Immature natural killer cell (primary cell): Measurements from ENCODE around the gene JADE2. TPM values are rescaled to one million over a fixed set of nuclear protein-coding genes. Genes with fewer than 3 reads are reported as not detected.
"Not testable (repeated sequence)": the region's sequence is repeated elsewhere in the genome, so short reads cannot be mapped to it uniquely, and the experiment has no call there.

Experiments used
- DNase-seq, 3 donors: peaks; one replicate each; pipeline ENCODE4 v3.0.0; 2022; ENCODE audit warnings: mixed read lengths in 1 of 3
- H3K27ac Mint-ChIP-seq, 6 donors: one replicate each; pipeline ENCODE4 v1.8.0; 2020; ENCODE audit warnings: mixed read lengths in 6 of 6, mild to moderate bottlenecking in 5 of 6, inconsistent platforms in 4 of 6, moderate library complexity in 3 of 6
- H3K27me3 Mint-ChIP-seq, 3 donors: one replicate each; pipeline ENCODE4 v1.8.0; 2020 to 2021; ENCODE audit warnings: low read depth in 3 of 3, mild to moderate bottlenecking in 3 of 3, mixed read lengths in 3 of 3, moderate library complexity in 3 of 3, inconsistent platforms in 1 of 3
- H3K36me3 Mint-ChIP-seq, 3 donors: one replicate each; pipeline ENCODE4 v1.8.0; 2020; ENCODE audit warnings: mixed read lengths in 3 of 3, inconsistent platforms in 2 of 3, mild to moderate bottlenecking in 2 of 3
- H3K4me1 Mint-ChIP-seq, 2 donors: one replicate each; pipeline ENCODE4 v1.8.0; 2020; ENCODE audit warnings: inconsistent platforms in 2 of 2, mild to moderate bottlenecking in 2 of 2, mixed read lengths in 2 of 2, moderate library complexity in 1 of 2
- H3K4me3 Mint-ChIP-seq, 5 donors: one replicate each; pipeline ENCODE4 v1.8.0; 2020; ENCODE audit warnings: mild to moderate bottlenecking in 5 of 5, mixed read lengths in 5 of 5, inconsistent platforms in 3 of 5, moderate library complexity in 3 of 5
- H3K9me3 Mint-ChIP-seq, 6 donors: one replicate each; pipeline ENCODE4 v1.8.0; 2020; ENCODE audit warnings: mild to moderate bottlenecking in 6 of 6, mixed read lengths in 6 of 6, inconsistent platforms in 4 of 6, moderate library complexity in 3 of 6
- polyA plus RNA-seq, 3 donors: library from polyadenylated mRNA; unstranded; fragments of 300-500 nt; fragmentation: Illumina TruSeq; gene quantifications; one replicate each; pipeline ENCODE4 v1.2.3, GENCODE V29; 2021

Gene JADE2
- polyA plus RNA-seq, 3 donors from 2014 or later, result 10.1 to 48.9 (median 23.0) TPM

DNA sequence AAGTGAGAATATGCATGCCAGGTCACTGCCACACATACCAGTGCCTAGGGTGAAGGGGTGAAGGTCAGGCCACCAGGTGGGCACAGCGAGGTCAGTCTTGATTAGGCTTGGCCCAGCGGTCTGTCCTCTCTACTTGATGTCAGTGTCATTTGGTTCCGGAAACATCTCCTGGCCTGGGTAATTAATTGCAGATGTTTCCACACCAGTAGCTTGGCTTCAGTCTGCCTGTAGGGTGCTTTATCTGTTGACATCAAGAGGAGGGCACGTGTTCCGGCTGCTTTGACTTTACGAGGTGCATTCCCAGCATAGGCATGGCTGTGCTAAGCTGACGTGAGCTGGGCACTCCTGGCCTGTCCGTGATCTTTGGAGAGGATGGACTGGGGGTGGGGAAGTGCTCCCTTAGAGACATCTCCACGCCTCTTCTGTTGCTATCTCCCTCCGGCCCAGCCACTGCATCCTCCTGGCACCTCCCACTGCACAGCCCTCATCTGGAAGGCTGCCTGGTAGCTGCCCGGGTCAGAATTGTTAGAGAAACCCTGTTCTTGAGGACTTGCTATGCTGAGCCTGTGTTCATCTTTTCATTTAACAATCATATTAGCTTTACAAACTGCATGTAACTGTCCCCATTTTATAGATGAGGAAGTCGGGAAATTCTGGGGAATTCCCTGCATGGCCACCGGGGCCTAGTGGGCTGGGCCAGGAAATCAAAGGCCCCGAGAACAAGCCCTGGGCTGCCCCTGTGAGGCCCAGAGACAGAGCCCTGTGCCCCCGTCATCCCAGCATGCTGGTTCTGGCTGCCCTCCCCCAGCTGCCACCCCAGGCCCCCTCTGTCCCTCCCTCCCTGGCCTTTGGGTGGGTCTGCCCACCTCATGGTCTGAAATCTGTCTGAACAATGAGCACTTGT is 29.1 kb downstream of the JADE2 start:
- Mint-ChIP-seq H3K36me3 (peaks cover 4 to 20% (median 9%) of the 10 kb centered on the region in 3 donors), H3K27me3 (peaks cover 3 to 4% (median 3%) of the 10 kb centered on the region in 3 donors), H3K27ac (peak overlapping the region; percentile 91 to 95 (median 95)), H3K4me3 (peak overlapping the region in 3 of 5 donors; percentile 2 to 38 (median 33)), H3K4me1 (peaks cover 54 to 63% of the 10 kb centered on the region in 2 donors), H3K9me3 (no peaks in the 10 kb centered on the region)
- DNase-seq, result no peak

DNA sequence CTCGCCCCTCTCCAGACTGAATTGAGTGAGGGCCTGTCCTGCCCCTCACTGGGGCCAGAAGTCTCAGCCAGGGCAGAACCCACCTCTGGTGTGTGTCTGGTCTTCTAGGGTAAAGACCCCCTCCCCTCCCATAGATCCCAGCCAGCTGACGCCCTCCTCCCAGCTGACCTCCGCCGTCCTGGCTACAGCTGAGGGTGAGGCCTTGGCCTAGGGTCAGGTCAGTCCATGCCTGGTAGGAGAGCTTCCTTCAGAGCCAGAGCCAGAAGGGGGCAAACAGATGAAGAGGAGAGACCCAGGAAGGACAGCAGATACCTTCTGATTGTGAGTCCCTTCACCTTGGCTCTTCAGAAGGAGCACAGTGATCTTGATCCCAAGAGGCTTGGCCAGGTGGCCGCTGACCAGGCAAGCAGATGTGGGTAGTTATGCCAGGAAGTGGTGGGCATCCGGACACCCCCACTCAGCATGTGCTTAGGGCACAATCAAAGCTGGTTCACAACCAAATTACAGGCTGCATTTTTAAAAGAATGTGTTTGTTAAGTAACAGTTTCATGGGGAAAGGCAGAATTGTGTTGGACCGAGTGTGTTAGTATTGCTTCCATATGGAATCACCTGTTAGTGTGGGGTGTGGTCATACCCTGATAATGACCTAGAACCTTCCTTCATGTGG is 29.9 kb downstream of the JADE2 start:
- Mint-ChIP-seq H3K9me3 (no peaks in the 10 kb centered on the region), H3K4me3 (peak overlapping the region; percentile 35 to 56 (median 54)), H3K36me3 (peaks cover 4 to 26% (median 14%) of the 10 kb centered on the region in 3 donors), H3K27me3 (peaks cover 3 to 4% (median 3%) of the 10 kb centered on the region in 3 donors), H3K27ac (peak overlapping the region; percentile 91 to 95 (median 95)), H3K4me1 (peaks cover 56 to 62% of the 10 kb centered on the region in 2 donors)
- DNase-seq, result peak in 1 of 3 donors; percentile 7

DNA sequence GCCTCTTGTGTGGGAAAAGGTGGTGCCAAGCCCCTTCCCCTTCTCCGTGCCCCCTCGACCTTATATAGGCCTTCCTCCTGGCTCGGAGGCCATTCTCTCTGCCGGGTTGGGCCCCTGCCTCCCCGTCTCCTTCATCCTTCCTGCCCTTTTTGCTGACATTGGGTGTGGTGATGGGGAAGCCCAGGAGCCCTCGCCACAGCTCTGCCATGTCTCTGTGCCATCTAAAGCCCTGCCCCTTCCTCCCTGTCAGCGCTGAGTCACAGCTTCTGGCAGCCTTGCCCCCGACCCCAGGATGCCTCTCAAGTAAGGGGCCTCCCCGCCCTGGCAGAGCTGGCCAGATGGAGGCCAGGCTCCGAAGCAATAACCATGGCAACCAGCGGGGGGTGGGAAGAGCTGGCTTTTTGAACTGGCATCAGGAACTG is 30.4 kb downstream of the JADE2 start:
- no peaks in the 10 kb centered on the region for H3K9me3 Mint-ChIP-seq
- peaks cover 4 to 29% (median 18%) of the 10 kb centered on the region in 3 donors for H3K36me3 Mint-ChIP-seq
- peaks cover 51 to 58% of the 10 kb centered on the region in 2 donors for H3K4me1 Mint-ChIP-seq
- peak; percentile 64 to 68 (median 67) for DNase-seq
- peak overlapping the region; percentile 35 to 56 (median 54) for H3K4me3 Mint-ChIP-seq
- H3K27ac Mint-ChIP-seq, result peak overlapping the region; percentile 91 to 95 (median 95)
- H3K27me3 Mint-ChIP-seq, result peaks cover 3 to 6% (median 3%) of the 10 kb centered on the region in 3 donors

DNA sequence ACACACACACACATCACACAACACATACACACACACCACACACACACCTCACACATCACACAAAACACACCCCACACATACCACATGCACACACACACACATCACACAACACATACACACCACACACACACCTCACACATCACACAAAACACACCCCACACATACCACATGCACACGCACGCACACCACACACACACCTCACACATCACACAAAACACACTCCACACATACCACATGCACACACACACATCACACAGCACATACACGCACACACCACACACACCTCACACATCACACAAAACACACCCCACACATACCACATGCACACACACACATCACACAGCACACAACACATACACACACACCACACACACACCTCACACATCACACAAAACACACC is 31.1 kb downstream of the JADE2 start:
- not testable (repeated sequence) for DNase-seq, H3K27me3 Mint-ChIP-seq, H3K9me3 Mint-ChIP-seq
- H3K4me3 Mint-ChIP-seq, result peak overlapping the region in 4 of 5 donors; percentile 26 to 59 (median 40)
- peaks cover 2 to 33% (median 20%) of the 10 kb centered on the region in 3 donors for H3K36me3 Mint-ChIP-seq
- peaks cover 49 to 59% of the 10 kb centered on the region in 2 donors for H3K4me1 Mint-ChIP-seq
- peak overlapping the region; percentile 86 to 94 (median 90) for H3K27ac Mint-ChIP-seq

DNA sequence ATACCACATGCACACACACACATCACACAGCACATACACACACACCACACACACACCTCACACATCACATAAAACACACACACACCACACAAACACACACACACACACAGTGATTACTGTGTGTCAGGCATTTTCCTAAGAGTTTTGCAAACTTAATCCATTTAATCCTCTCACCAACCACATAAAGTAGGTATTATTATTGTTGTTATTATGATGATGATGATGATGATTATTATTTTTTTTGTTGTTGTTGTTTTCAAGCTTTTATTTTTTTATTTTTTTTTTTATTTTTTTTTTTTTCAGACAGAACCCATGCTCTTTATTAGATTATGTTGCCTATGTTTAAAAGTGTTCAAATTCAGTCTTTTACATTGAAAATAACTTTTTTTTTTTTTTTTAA is 31.5 kb downstream of the JADE2 start:
- peaks cover 1 to 6% (median 3%) of the 10 kb centered on the region in 3 donors for H3K27me3 Mint-ChIP-seq
- peak overlapping the region; percentile 86 to 94 (median 90) for H3K27ac Mint-ChIP-seq
- H3K9me3 Mint-ChIP-seq, result no peaks in the 10 kb centered on the region
- DNase-seq, result no peak
- peak overlapping the region in 4 of 5 donors; percentile 22 to 59 (median 40) for H3K4me3 Mint-ChIP-seq
- H3K36me3 Mint-ChIP-seq, result peaks cover 0 to 29% (median 18%) of the 10 kb centered on the region in 3 donors
- peaks cover 45 to 55% of the 10 kb centered on the region in 2 donors for H3K4me1 Mint-ChIP-seq

DNA sequence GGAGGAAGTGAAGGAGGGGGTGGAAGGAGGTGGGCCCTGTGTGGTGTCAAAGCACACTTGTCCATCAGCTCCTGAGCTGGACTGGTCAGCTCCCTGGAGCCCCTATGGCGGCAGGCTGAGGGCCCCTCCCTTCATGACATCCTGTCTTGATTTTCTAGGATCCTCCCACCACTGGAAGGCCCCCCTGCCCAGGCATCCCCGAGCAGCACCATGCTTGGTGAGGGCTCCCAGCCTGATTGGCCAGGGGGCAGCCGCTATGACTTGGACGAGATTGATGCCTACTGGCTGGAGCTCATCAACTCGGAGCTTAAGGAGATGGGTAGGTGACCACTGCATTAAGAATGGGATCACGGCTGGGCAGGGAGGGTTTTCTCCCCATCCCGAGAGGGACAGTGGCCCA is 34.2 kb downstream of the JADE2 start:
- Mint-ChIP-seq H3K4me1 (peaks cover 36 to 40% of the 10 kb centered on the region in 2 donors), H3K9me3 (no peaks in the 10 kb centered on the region), H3K27me3 (peaks cover 1 to 8% (median 3%) of the 10 kb centered on the region in 3 donors), H3K36me3 (peaks cover 0 to 35% (median 29%) of the 10 kb centered on the region in 3 donors), H3K27ac (peak overlapping the region in 1 of 6 donors; percentile 69), H3K4me3 (no peak overlapping the region)
- DNase-seq, result no peak

DNA sequence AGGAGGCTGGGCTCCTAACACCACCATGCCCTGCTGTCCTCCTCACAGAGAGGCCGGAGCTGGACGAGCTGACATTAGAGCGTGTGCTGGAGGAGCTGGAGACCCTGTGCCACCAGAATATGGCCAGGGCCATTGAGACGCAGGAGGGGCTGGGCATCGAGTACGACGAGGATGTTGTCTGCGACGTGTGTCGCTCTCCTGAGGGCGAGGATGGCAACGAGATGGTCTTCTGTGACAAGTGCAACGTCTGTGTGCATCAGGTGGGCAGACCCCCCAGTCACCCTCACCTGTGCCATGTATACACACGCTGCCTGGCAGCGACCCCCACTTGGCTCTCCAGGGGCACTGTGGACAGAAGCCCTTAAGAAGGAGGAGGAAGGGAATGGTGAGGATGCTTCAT is 35.2 kb downstream of the JADE2 start:
- no peak overlapping the region for H3K4me3 Mint-ChIP-seq
- peak overlapping the region in 1 of 6 donors; percentile 17 for H3K27ac Mint-ChIP-seq

DNA sequence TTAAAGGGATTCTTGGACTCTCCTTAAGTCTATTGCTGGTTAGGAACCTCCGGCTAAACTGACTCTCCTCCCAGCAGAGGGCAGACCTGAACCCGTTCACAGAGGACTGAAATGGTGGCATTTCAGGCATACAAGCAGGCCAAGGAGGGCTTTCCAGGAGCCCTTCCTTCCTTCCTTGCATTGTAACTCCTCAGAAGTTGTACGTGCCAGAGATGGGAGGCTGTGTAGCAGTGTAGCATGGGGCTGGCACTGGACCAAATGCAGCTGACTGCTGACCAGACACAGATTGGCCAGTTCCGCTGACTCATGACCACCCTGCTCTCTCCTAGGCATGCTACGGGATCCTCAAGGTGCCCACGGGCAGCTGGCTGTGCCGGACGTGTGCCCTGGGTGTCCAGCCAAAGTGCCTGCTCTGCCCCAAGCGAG is 36.4 kb downstream of the JADE2 start:
- Mint-ChIP-seq H3K27me3 (peaks cover 1 to 4% (median 1%) of the 10 kb centered on the region in 3 donors), H3K36me3 (peaks cover 4 to 33% (median 26%) of the 10 kb centered on the region in 3 donors)

More for the DNA sequence above, 35.2 kb downstream of the JADE2 start:
- peaks cover 4 to 35% (median 29%) of the 10 kb centered on the region in 3 donors for H3K36me3 Mint-ChIP-seq
- H3K9me3 Mint-ChIP-seq, result no peaks in the 10 kb centered on the region
- peaks cover 26 to 30% of the 10 kb centered on the region in 2 donors for H3K4me1 Mint-ChIP-seq
- DNase-seq, result no peak
- H3K27me3 Mint-ChIP-seq, result peaks cover 1 to 4% (median 3%) of the 10 kb centered on the region in 3 donors

DNA sequence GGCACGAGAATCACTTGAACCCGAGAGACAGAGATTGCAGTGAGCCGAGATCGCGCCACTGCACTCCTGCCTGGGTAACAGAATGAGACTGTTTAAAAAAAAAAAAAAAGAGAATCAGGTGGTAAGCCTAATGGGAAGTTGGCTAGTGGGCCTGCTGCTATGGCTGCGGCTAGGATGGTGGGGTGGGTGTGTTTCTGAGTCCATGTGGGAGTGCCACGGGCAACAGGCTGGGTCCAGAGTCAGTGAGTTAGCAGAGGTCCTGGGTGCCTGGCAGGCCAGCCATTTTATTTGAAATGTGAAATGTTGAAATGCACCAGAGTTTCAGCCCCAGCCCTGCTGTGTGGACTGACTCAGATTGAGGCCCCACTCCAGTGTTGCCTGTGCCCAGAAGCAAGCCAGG is 37.8 kb downstream of the JADE2 start:
- Mint-ChIP-seq H3K4me3 (no peak overlapping the region), H3K9me3 (no peaks in the 10 kb centered on the region), H3K27ac (peak overlapping the region in 1 of 6 donors; percentile 7), H3K27me3 (peaks cover 0 to 4% (median 4%) of the 10 kb centered on the region in 3 donors), H3K36me3 (peaks cover 4 to 34% (median 31%) of the 10 kb centered on the region in 3 donors), H3K4me1 (peaks cover 20 to 22% of the 10 kb centered on the region in 2 donors)
- DNase-seq, result no peak

More for the DNA sequence above, 36.4 kb downstream of the JADE2 start:
- Mint-ChIP-seq H3K4me1 (peaks cover 17 to 18% of the 10 kb centered on the region in 2 donors), H3K27ac (peak overlapping the region in 1 of 6 donors; percentile 28), H3K4me3 (no peak overlapping the region), H3K9me3 (no peaks in the 10 kb centered on the region)
- DNase-seq, result no peak

DNA sequence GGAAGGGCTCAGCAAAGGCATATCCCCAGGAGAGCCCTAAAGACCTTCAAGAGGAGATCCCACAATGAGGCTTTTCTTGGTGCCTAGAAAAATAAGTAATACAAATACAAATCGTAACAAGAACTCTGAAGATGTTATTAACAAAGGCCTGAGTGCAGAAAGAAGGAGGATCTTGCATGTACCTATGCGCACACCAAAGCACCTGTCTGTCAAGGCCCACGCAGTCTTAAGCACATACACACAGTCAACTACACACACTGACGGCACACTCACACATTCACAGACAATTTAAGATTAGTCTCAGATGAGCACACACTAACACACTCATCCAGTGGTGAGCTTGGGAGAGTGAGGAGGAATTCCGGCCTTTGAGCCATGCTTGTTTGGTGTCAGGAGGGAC is 38.5 kb downstream of the JADE2 start:
- Mint-ChIP-seq H3K27ac (no peak overlapping the region), H3K36me3 (peaks cover 4 to 34% (median 31%) of the 10 kb centered on the region in 3 donors), H3K27me3 (peaks cover 0 to 4% (median 3%) of the 10 kb centered on the region in 3 donors), H3K4me3 (no peak overlapping the region), H3K9me3 (no peaks in the 10 kb centered on the region), H3K4me1 (peaks cover 19 to 21% of the 10 kb centered on the region in 2 donors)
- no peak for DNase-seq

DNA sequence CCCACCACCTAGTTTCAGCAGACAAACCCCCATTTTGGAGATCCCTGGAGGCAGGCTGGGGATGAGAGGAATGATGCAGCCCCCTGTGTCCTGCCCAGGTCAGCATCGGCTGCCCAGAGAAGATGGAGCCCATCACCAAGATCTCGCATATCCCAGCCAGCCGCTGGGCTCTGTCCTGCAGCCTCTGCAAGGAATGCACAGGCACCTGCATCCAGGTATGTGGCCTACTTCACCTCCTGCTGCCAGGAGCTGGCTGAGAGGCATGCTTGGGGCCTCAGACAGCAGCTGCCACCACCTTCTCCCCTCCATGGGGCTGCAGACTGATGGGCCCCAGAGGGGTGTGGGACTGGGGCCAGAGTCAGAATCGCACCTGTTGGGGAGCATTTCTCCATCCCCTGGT is 38.9 kb downstream of the JADE2 start:
- no peak for DNase-seq
- peaks cover 15 to 21% of the 10 kb centered on the region in 2 donors for H3K4me1 Mint-ChIP-seq
- H3K27me3 Mint-ChIP-seq, result peaks cover 0 to 4% (median 3%) of the 10 kb centered on the region in 3 donors
- H3K36me3 Mint-ChIP-seq, result peaks cover 4 to 34% (median 31%) of the 10 kb centered on the region in 3 donors
- no peak overlapping the region for H3K4me3 Mint-ChIP-seq
- no peak overlapping the region for H3K27ac Mint-ChIP-seq
- H3K9me3 Mint-ChIP-seq, result no peaks in the 10 kb centered on the region

DNA sequence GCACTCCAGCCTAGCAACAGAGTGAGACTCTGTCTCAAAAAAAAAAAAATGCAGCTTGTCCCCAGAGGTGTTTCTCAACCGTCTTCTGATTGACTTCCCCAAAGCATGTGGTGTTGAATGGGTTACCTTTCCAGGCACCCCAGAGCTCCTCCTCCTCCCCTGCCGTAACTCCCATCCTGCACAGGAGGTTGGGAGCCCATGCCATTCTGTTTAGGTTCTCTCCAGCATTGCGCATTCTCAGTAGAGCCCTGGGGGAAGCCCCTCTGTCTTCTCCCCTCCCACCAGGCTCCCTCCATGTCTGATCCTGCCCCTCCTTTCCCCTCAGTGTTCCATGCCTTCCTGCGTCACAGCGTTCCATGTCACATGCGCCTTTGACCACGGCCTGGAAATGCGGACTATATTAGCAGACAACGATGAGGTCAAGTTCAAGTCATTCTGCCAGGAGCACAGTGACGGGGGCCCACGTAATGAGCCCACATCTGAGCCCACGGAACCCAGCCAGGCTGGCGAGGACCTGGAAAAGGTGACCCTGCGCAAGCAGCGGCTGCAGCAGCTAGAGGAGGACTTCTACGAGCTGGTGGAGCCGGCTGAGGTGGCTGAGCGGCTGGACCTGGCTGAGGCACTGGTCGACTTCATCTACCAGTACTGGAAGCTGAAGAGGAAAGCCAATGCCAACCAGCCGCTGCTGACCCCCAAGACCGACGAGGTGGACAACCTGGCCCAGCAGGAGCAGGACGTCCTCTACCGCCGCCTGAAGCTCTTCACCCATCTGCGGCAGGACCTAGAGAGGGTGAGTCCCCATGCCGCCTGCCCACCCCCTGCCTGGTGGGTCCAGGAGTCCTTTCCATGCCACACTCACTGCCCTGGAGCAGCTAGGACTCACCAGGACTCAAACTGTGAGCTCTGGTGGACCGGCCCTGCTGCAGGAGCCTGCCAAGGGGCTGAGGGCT is 40.6 kb downstream of the JADE2 start:
- DNase-seq, result no peak
- peaks cover 0 to 3% (median 2%) of the 10 kb centered on the region in 3 donors for H3K27me3 Mint-ChIP-seq
- no peak overlapping the region for H3K4me3 Mint-ChIP-seq
- peak overlapping the region in 1 of 6 donors; percentile 39 for H3K27ac Mint-ChIP-seq
- no peaks in the 10 kb centered on the region for H3K9me3 Mint-ChIP-seq
- H3K36me3 Mint-ChIP-seq, result peaks cover 4 to 31% (median 27%) of the 10 kb centered on the region in 3 donors
- H3K4me1 Mint-ChIP-seq, result peaks cover 22 to 26% of the 10 kb centered on the region in 2 donors
